ENCODE data around the gene NME7. TPM values are rescaled to one million over a fixed set of nuclear protein-coding genes. Genes with fewer than 3 reads are reported as not detected.

NME7 gene
- total RNA-seq, 1 experiment from 2014 or later = 9.0 TPM

DNA sequence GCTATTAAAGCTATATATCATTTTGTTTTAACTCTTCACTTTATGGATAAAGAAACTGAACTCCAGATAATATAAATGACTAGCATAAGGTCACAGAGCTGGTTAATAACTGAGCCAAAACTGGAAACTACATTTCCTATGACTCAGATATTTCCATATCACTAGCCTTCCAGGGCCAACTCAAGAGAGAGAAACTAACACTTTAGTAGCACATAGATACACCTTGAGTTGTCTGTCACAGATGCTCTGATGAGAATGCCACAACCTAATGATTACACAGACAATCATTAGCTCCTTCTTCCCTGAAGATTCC lies 40.7 kb downstream of the NME7 start:
- no peak for DNase-seq
- CTCF ChIA-PET = no interaction called here
- Histone ChIP-seq H3K27me3 (replicated peaks; ENCODE audit: control insufficient read depth, insufficient read depth, low read length) (no peaks in the 10 kb centered on the region), H3K36me3 (ENCODE audit: control insufficient read depth, insufficient read depth, low read length) (no peaks in the 10 kb centered on the region), H3K9me3 (no peaks in the 10 kb centered on the region; the same call in 1 of the 2 replicates), H3K4me3 (ENCODE audit: low read depth, low read length) (no peak overlapping the region), H3K4me1 (no peaks in the 10 kb centered on the region)
- H3K36me3 Mint-ChIP-seq (ENCODE audit: insufficient read depth, unreplicated experiment) = no peaks in the 10 kb centered on the region
- peaks cover 22% of the 10 kb centered on the region for H3K9me3 Mint-ChIP-seq (ENCODE audit: unreplicated experiment)
- TF ChIP-seq, protein P1, sequence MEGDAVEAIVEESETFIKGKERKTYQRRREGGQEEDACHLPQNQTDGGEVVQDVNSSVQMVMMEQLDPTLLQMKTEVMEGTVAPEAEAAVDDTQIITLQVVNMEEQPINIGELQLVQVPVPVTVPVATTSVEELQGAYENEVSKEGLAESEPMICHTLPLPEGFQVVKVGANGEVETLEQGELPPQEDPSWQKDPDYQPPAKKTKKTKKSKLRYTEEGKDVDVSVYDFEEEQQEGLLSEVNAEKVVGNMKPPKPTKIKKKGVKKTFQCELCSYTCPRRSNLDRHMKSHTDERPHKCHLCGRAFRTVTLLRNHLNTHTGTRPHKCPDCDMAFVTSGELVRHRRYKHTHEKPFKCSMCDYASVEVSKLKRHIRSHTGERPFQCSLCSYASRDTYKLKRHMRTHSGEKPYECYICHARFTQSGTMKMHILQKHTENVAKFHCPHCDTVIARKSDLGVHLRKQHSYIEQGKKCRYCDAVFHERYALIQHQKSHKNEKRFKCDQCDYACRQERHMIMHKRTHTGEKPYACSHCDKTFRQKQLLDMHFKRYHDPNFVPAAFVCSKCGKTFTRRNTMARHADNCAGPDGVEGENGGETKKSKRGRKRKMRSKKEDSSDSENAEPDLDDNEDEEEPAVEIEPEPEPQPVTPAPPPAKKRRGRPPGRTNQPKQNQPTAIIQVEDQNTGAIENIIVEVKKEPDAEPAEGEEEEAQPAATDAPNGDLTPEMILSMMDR (IDR thresholded peaks at IDR 0.05; ENCODE audit: insufficient read depth in 1 of 2, low read depth in 1 of 2, low read length in 1 of 2, severe bottlenecking in 1 of 2, unreplicated experiment in 1 of 2) = no peak
- no peak overlapping the region for H3K27ac Mint-ChIP-seq (ENCODE audit: unreplicated experiment)
- H3K27me3 Mint-ChIP-seq (ENCODE audit: insufficient read depth, unreplicated experiment) = no peaks in the 10 kb centered on the region
- intact Hi-C loops (cut with micrococcal nuclease; ENCODE audit: unreplicated experiment) = no loop called here
- POLR2A ChIA-PET = no interaction called here
- no peaks in the 10 kb centered on the region for H3K4me1 Mint-ChIP-seq (ENCODE audit: low read depth, unreplicated experiment)
- BruUV-seq (replicated peaks) = no TSS peak
- H3K4me3 Mint-ChIP-seq (ENCODE audit: unreplicated experiment) = no peak overlapping the region

DNA sequence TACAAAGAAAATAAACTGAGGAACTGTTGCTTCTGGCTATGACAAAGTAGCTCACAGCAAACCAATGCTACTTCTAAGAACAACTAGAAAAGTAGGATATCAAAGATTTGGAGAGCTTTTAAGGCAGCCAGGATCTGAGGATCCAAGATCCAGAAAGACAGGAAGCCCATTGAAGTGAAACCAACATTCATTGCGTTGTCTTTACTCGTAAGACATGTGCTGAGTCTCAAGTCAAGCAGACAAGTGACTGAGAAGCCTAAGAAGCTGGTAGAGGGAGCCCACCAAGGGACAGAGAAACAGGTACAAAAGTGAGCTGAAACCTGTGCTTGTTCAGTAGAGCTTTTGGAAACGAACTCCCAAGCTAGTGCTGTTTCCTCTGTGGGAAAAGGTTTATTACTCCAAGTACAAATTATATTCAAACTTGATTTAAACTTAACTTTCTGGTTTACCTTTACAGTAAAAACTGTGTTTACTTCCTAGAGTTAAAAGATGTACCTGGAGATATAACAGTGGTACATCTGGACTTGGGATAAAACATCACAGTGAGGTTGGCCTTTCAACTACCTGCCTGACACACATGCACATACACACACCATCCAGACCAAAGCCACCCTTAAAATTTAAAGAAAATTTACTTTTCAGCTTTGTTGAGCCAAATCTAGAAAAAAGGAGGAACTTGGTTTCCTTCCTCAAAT lies 41.2 kb downstream of the NME7 start:
- Histone ChIP-seq H3K4me3 (ENCODE audit: low read depth, low read length) (no peak overlapping the region), H3K27me3 (replicated peaks; ENCODE audit: control insufficient read depth, insufficient read depth, low read length) (no peaks in the 10 kb centered on the region), H3K4me1 (no peaks in the 10 kb centered on the region), H3K9me3 (no peaks in the 10 kb centered on the region; the same call in 1 of the 2 replicates), H3K36me3 (ENCODE audit: control insufficient read depth, insufficient read depth, low read length) (no peaks in the 10 kb centered on the region)
- H3K4me1 Mint-ChIP-seq (ENCODE audit: low read depth, unreplicated experiment) = no peaks in the 10 kb centered on the region
- H3K27ac Mint-ChIP-seq (ENCODE audit: unreplicated experiment) = no peak overlapping the region
- DNase-seq = no peak
- BruUV-seq (replicated peaks) = no TSS peak
- H3K9me3 Mint-ChIP-seq (ENCODE audit: unreplicated experiment) = peaks cover 22% of the 10 kb centered on the region
- no peak overlapping the region for H3K4me3 Mint-ChIP-seq (ENCODE audit: unreplicated experiment)
- ChIA-PET CTCF (no interaction called here), POLR2A (no interaction called here)
- no peaks in the 10 kb centered on the region for H3K36me3 Mint-ChIP-seq (ENCODE audit: insufficient read depth, unreplicated experiment)
- TF ChIP-seq, protein P1 (IDR thresholded peaks at IDR 0.05; ENCODE audit: insufficient read depth in 1 of 2, low read depth in 1 of 2, low read length in 1 of 2, severe bottlenecking in 1 of 2, unreplicated experiment in 1 of 2) = no peak
- no peaks in the 10 kb centered on the region for H3K27me3 Mint-ChIP-seq (ENCODE audit: insufficient read depth, unreplicated experiment)
- intact Hi-C loops (cut with micrococcal nuclease; ENCODE audit: unreplicated experiment) = no loop called here

DNA sequence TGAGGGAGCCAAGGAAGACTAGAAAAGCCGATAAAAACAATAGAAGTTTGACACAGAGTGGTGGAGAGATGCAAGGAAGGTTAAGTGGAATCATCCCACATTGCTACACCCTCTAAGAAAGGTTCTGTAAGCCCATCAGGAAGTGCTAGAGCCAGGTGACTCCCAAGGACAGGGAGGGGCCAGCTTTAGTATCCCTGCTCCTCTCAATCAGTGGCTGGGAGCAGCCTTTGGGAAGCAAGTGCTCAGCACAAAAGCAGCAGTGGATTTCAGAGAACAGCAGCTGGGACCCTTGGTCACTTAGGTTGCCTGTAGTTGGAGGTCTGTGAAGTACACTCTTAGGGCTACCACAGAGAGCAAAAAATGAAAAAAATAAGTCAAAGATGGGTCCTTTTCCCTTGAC lies 42.5 kb downstream of the NME7 start:
- intact Hi-C loops (cut with micrococcal nuclease; ENCODE audit: unreplicated experiment) = no loop called here
- TF ChIP-seq, protein P1 (IDR thresholded peaks at IDR 0.05; ENCODE audit: insufficient read depth in 1 of 2, low read depth in 1 of 2, low read length in 1 of 2, severe bottlenecking in 1 of 2, unreplicated experiment in 1 of 2) = no peak
- H3K4me3 ChIP-seq (ENCODE audit: low read depth, low read length) = no peak overlapping the region
- no peaks in the 10 kb centered on the region for H3K36me3 ChIP-seq (ENCODE audit: control insufficient read depth, insufficient read depth, low read length)
- POLR2A ChIA-PET = no interaction called here
- CTCF ChIA-PET = no interaction called here
- no peak for DNase-seq
- H3K9me3 Mint-ChIP-seq (ENCODE audit: unreplicated experiment) = peaks cover 12% of the 10 kb centered on the region
- BruUV-seq (replicated peaks) = no TSS peak
- H3K4me1 Mint-ChIP-seq (ENCODE audit: low read depth, unreplicated experiment) = no peaks in the 10 kb centered on the region
- H3K36me3 Mint-ChIP-seq (ENCODE audit: insufficient read depth, unreplicated experiment) = no peaks in the 10 kb centered on the region
- H3K4me1 ChIP-seq = no peaks in the 10 kb centered on the region
- no peak overlapping the region for H3K4me3 Mint-ChIP-seq (ENCODE audit: unreplicated experiment)
- H3K27me3 ChIP-seq (replicated peaks; ENCODE audit: control insufficient read depth, insufficient read depth, low read length) = no peaks in the 10 kb centered on the region
- no peak overlapping the region for H3K27ac Mint-ChIP-seq (ENCODE audit: unreplicated experiment)
- H3K27me3 Mint-ChIP-seq (ENCODE audit: insufficient read depth, unreplicated experiment) = no peaks in the 10 kb centered on the region
- no peaks in the 10 kb centered on the region; the same call in 1 of the 2 replicates for H3K9me3 ChIP-seq
